GM10266 (cell line): ENCODE data around the gene YLPM1.
"Not testable (repeated sequence)": the region's sequence is repeated elsewhere in the genome, so short reads cannot be mapped to it uniquely, and the experiment has no call there.

ENCODE experiments used
- DNase-seq: peaks from one replicate; pipeline ENCODE4 v3.0.0; 2012; ENCODE audit errors: extremely low spot score
- TF ChIP-seq, protein P1 (sequence below): IDR thresholded peaks from 2 replicates; pipeline ENCODE4 v1.5.1; 2012; ENCODE audit warnings: mild to moderate bottlenecking, low read depth; ENCODE audit not compliant: control insufficient read depth, insufficient read depth; ENCODE audit errors: missing control alignments

YLPM1 gene

GRCh38 chr14:74735125-74735524 lies 28.0 kb upstream of the YLPM1 start:
- TF ChIP-seq, protein P1, sequence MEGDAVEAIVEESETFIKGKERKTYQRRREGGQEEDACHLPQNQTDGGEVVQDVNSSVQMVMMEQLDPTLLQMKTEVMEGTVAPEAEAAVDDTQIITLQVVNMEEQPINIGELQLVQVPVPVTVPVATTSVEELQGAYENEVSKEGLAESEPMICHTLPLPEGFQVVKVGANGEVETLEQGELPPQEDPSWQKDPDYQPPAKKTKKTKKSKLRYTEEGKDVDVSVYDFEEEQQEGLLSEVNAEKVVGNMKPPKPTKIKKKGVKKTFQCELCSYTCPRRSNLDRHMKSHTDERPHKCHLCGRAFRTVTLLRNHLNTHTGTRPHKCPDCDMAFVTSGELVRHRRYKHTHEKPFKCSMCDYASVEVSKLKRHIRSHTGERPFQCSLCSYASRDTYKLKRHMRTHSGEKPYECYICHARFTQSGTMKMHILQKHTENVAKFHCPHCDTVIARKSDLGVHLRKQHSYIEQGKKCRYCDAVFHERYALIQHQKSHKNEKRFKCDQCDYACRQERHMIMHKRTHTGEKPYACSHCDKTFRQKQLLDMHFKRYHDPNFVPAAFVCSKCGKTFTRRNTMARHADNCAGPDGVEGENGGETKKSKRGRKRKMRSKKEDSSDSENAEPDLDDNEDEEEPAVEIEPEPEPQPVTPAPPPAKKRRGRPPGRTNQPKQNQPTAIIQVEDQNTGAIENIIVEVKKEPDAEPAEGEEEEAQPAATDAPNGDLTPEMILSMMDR, result no peak
- no peak for DNase-seq

DNA sequence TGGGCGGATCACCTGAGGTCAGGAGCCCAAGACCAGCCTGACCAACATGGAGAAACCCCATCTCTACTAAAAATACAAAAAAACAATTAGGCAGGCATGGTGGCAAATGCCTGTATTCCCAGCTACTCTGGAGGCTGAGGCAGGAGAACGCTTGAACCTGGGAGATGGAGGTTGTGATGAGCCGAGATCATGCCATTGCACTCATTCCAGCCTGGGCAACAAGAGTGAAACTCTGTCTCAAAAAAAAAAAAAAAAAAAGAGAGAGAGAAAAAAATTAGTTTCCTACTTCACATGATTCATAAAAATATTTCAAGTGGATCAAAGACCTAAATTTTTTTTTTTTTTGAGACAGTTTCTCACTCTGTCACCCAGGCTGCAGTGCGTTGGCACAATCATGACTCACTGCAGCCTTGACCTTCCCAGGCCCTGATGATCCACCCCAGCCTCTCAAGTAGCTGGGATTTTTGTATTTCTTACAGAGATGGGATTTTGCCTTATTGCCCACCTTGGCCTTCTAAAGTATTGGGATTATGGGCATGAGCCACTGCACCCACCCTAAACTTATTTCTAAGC lies 25.3 kb upstream of the YLPM1 start:
- TF ChIP-seq, protein P1, result no peak
- DNase-seq, result no peak

- TF ChIP-seq, protein P1, result no peak
- DNase-seq, result no peak
Observed at GRCh38 chr14:74739293-74740030, 23.7 kb upstream of the YLPM1 start.

DNA sequence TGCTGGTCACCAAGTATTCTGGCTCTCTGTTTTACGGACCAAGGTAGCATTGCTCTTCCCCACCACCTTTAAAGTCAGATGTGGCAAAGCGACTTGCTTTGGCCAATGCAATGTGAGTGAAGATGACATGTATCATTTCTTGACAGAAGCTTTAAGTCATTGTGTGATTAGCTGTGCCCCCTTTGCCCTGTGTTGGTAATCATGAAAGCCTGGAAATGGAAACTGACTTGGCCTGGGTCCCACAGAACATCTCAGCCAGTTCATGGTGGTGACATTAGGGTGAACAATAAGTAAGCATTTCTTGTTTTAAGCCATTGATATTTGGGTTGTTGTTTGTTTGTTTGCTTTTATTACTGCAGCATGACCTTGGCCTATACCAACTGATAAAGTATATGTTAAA lies 15.9 kb upstream of the YLPM1 start:
- DNase-seq, result no peak
- TF ChIP-seq, protein P1, result no peak

- TF ChIP-seq, protein P1, result no peak
- no peak for DNase-seq
Observed at GRCh38 chr14:74754157-74754556, 9.0 kb upstream of the YLPM1 start.

- TF ChIP-seq, protein P1, result no peak
- DNase-seq, result no peak
Observed at GRCh38 chr14:74754899-74755298, 8.2 kb upstream of the YLPM1 start.

GRCh38 chr14:74756326-74756725 lies 6.8 kb upstream of the YLPM1 start:
- TF ChIP-seq, protein P1, result no peak
- DNase-seq, result no peak

- not testable (repeated sequence) for DNase-seq
Observed at GRCh38 chr14:74758505-74758904, 4.6 kb upstream of the YLPM1 start.
